GM04504 (cell line): ENCODE results near the gene NPR1.
"Not testable (repeated sequence)": the region's sequence is repeated elsewhere in the genome, so short reads cannot be mapped to it uniquely, and the experiment has no call there.

Experiments
- DNase-seq: peaks from one replicate; pipeline ENCODE4 v3.0.0-alpha.2; 2012; ENCODE audit warnings: low read depth

Gene NPR1

DNA sequence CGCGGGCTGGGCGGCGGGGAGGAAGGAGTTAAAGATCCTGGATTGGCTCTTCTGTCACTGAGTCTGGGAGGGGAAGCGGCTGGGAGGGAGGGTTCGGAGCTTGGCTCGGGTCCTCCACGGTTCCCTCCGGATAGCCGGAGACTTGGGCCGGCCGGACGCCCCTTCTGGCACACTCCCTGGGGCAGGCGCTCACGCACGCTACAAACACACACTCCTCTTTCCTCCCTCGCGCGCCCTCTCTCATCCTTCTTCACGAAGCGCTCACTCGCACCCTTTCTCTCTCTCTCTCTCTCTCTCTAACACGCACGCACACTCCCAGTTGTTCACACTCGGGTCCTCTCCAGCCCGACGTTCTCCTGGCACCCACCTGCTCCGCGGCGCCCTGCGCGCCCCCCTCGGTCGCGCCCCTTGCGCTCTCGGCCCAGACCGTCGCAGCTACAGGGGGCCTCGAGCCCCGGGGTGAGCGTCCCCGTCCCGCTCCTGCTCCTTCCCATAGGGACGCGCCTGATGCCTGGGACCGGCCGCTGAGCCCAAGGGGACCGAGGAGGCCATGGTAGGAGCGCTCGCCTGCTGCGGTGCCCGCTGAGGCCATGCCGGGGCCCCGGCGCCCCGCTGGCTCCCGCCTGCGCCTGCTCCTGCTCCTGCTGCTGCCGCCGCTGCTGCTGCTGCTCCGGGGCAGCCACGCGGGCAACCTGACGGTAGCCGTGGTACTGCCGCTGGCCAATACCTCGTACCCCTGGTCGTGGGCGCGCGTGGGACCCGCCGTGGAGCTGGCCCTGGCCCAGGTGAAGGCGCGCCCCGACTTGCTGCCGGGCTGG lies at the start of gene NPR1:
Gene NPR1 (plus strand): TSS at position 170 of the 818 bp plus-strand sequence. CDS start 421 bp downstream, at position 591.
- DNase-seq: no peak

DNA sequence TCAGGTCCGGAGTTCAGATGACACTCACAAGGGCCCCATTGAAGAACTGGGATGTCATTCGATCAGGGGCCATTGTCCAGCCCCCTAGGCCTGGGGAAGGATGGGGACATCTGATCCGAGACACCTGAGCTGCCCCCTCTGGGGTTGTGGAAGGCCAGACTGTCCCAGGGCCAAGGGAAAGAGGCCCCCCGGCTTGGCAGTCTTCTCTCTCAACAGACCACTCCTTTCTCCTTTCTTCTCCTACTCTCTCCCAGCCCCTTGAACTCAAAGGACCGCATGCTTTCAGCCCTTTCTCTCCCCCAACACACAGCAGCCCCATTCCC lies 49.2 kb upstream of the NPR1 start:
- DNase-seq: no peak

DNA sequence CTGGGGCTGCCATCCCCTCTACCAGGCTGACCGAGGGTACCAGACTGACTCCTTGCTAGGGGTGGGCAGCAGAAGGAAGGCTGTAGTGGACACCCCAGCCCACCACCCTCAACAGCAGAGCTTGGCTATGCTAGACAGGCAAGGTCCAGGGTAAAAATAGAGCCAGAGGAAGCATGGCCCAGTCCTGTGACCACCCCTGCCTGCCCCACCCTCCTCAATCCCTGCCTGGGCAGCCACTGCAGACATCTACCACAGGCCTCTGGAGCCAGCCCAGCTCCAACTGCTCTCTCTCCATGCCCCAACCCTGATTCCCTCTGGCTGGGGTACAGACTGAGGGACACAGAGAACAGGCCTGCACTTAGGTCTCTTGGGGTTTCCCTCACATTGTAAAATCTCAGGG lies 48.5 kb upstream of the NPR1 start:
- no peak for DNase-seq

- DNase-seq: no peak
These were observed 48.1 kb upstream of the NPR1 start for GRCh38 chr1:153630384-153630783.

DNA sequence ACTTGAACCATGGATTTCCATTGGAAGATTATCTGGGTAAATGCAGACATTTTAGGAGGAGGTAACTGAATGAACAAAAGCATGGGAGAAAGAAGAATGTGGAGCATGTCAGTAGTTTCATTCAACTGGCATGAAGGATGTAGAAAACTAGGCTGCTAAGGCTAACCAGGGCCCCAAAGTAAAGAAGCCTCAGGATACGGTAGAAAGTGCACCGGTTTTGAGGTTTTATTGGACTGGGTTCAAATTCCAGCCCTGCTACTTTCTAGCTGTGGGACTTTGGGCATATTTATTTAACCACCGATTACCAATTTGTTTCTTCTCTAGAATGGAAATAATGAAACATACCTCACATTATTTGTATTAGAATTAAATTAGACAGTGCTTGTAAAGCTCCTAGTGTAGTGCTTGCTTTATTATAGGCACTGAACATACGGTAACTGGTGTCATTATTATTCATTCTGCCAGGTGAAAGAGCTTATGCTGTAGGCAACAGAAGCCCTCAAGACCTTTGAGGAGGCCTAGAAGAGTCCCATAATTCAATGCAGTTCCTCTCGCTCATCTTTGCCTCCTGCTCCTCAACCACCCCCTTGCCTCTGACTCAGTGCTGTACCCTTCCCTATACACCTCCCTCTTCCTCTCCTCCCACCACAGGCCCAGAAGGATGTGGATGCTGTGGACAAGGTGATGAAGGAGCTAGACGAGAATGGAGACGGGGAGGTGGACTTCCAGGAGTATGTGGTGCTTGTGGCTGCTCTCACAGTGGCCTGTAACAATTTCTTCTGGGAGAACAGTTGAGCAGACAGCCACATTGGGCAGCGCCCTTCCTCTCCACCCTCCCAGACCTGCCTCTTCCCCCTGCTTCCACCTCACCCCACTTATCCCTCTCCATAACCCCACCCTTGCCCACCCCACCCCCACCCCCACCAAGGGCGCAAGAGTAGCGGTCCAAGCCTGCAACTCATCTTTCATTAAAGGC lies 47.2 kb upstream of the NPR1 start:
- DNase-seq: no peak

DNA sequence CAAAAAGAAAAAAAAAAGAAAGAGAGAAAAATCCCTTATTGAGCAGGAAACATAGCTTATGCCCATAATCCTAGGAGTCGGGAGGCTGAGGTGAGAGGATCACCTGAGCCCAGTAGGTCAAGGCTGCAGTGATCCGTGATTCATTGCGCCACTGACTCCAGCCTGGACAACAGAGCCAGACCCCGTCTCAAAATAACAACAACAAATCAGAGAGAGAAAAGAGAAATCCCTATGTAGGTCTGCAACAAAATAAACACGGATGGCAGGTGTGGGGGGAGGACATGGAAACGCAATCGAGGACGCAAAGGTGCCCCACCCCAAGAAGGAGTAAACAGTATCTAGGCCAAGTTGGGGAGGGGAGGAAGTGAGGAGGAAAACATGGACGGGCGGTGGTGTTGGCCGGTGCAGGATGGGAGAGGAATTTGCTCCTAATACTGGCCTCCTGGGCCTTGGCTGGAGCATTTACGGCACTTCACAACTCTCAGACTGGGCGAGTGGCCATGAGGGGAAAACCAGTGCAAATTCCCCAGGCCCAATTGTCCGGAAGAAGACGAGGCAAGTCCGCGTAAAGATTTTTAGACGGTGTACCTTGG lies 45.2 kb upstream of the NPR1 start:
- no peak for DNase-seq

DNA sequence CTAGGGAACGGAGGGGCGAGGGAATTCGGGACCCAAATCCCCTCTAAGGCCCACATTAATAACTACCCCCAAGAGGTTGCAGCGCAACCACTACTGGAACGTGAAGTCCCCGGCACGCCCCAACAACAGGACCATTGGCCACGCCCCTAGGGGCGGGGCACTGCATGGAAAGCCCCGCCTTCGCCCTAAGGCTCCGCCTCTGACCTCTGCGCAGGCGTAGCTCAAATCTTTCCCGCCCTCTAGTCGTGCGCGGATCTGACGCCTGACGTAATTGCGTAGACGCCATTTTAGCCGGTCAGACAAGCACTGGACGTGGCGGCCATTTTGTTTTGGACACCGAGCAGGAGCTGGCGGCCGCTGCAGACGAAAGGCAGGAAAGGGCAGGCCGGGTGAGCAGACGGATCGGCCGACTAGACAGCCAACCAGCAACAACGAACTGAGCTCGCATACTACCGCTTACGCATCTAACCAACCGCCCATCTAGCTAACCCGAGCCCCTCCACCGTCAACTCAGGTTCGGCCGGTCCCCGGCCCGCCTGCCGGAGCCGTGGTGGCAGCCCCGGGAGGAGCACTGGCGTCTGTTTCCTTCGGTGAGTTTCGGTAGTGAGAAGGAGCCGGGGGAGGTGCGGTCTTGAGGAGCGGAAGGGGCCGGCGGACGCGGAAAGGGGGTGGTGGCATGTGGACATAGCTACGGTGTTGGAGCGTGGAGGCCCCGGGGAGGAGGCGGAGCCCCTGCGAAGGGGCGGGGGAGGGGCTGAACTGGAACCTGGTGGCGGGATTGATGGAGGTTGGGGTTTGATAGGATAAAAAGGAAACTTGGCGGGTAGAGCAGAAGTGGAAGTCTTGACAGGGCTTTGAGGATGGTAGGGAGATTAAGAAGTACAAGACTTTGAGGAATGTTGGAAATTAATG lies 44.5 kb upstream of the NPR1 start, which contains the start of gene CHTOP:
Gene CHTOP (plus strand): TSS at position 313 of the 912 bp plus-strand sequence. CDS start 2,523 bp downstream, outside the sequence.
- peak; percentile 97 for DNase-seq

GRCh38 chr1:153635872-153636271 lies 42.6 kb upstream of the NPR1 start:
- DNase-seq: no peak

- no peak for DNase-seq
These were observed 42.2 kb upstream of the NPR1 start for GRCh38 chr1:153636312-153636711.

DNA sequence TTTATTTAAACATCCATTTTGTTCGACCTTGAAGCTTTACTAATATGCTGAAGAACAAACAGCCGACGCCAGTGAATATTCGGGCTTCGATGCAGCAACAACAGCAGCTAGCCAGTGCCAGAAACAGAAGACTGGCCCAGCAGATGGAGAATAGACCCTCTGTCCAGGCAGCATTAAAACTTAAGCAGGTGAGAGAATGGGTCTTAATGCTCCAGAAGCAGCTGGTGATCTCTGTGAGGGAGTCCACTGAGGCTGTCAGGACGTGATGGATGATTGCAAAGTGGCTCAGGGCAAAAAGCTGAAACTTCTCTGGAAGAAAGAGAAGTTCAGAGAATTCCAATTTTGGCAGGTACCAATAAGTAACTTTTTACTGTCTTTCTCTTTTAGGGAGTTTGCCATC lies 40.2 kb upstream of the NPR1 start:
- DNase-seq: no peak

- no peak for DNase-seq
These were observed 39.2 kb upstream of the NPR1 start for GRCh38 chr1:153639280-153639679.

DNA sequence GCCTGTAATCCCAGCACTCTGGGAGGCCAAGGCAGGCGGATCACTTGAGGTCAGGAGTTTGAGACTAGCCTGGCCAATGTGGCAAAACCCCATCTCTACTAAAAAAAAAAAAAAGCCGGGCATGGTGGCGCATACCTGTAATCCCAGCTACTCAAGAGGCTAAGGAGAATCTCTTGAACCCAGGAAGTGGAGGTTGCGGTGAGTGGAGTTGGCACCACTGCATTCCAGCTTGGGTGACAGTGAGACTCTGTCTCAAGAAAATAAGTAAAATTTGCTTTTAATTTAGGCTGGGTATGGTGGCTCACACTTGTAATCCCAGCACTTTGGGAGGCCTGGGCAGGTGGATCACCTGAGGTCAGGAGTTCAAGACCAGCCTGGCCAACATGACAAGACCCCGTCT lies 38.3 kb upstream of the NPR1 start:
- DNase-seq: not testable (repeated sequence)

DNA sequence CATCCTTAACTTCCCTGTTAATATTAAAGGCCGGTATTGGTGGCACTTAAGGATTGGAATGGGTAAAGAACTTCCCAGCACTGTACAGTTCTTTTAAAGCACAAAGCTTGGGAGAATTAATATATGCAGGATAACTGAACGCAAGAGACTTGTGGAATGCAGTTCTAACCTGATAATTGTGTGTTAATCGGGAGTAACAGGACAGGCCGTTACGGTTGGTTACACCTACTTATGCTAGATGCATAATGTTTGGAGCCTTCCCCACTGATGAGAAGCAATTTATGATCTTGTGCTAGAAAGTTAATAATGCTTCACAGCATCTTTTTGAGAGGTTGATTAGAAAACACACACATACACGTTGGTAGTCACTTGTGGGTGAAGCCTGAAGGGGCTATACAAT lies 37.6 kb upstream of the NPR1 start:
- DNase-seq: no peak

- DNase-seq: no peak
These were observed 36.3 kb upstream of the NPR1 start for GRCh38 chr1:153642161-153642560.

DNA sequence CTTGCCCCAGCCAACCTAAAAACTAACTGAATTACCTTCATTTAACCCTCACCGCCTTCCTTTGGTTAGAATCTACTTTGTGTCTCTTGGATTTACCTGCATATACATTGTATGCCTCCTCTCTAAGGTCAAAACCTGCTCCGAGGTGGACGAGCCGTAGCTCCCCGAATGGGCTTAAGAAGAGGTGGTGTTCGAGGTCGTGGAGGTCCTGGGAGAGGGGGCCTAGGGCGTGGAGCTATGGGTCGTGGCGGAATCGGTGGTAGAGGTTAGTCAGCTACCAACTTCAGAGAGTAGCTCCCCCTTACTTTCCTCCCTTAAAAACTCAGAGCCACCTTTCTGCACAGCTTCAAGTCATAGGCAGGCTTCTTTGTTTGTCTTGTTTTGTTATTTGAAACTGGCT lies 35.4 kb upstream of the NPR1 start:
- no peak for DNase-seq

DNA sequence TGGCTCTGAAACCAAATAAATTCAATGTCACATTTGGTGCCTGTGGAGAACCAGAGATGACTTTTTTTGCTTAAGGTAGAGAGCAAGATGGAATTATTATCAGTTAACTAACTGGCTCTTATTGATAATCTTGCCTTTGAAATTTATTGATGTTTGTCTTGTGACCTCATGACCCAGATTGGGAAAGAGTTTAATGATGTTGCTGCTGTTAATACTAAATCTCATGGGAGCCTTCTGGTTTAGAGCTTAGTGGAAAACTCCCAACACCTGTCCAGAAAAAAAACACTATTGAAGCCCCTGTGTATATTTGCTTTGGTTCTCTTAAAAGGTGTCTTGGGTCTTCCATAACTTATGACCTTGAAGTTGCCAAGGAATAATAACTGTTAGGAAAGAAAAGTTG lies 34.7 kb upstream of the NPR1 start:
- DNase-seq: no peak

- no peak for DNase-seq
These were observed 31.7 kb upstream of the NPR1 start for GRCh38 chr1:153646672-153647345.

DNA sequence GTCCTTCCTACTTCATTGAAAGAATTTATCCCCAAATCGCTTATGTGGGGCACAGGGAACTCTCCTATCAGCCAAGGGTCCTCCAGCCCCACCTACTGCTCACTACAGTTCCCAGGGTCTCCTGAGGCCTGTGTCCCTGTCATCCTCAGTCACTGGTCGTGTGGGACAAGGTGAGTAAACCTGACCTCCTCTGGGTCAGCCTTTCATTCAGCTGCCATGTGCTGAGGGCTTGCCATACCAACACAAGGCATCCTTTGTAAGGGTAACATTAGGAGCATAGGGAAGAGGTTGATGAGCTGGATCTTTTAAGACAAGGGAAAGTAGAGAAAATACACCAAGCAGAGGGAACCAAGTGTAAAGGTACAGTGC lies 31.2 kb upstream of the NPR1 start:
- no peak for DNase-seq

GRCh38 chr1:153648000-153648643 lies 30.4 kb upstream of the NPR1 start:
- no peak for DNase-seq

DNA sequence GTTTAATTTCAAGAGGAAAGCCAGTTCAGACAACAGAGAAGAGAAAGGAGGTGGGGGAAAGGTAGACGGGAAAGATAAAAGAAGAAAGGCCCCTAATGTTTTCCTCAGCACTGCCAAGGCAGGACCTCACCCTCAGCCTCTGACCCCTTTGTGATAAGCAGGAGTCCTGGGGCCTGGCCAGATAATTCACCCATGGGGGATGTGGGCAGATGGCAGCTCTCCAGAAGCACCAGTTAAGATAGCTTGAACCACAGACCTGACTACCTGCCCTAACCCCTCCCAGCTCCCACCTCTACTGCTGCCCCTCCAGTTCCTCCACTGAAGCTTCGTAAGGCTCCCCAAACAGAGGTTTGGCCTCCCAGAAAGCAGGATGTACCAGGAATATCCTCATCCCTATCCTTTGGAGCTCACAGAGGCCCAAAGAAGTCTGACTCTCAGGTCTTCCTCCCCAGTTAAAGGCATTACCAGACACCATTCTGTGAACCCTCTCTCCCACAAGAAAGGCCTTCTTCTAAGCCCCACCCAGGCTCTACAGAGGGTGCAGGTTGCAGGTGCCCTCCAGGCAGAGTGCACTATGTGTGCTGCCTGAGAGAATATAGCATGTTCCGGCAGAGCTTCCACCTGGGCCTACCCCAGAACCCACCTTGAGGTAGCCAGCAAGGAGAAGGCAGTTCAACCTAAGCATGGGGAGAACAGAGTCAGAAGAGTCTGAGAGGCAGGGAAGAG lies 29.2 kb upstream of the NPR1 start:
- DNase-seq: no peak
